ENCODE results near the gene VPS18. TPM values are rescaled to one million over a fixed set of nuclear protein-coding genes. Genes with fewer than 3 reads are reported as not detected.

The VPS18 gene
- total and polyA plus RNA-seq, 2 donors (not counting 3 experiments of a cell fraction or from before 2014, with no cell fraction given) = 29.3 to 32.8 TPM

DNA sequence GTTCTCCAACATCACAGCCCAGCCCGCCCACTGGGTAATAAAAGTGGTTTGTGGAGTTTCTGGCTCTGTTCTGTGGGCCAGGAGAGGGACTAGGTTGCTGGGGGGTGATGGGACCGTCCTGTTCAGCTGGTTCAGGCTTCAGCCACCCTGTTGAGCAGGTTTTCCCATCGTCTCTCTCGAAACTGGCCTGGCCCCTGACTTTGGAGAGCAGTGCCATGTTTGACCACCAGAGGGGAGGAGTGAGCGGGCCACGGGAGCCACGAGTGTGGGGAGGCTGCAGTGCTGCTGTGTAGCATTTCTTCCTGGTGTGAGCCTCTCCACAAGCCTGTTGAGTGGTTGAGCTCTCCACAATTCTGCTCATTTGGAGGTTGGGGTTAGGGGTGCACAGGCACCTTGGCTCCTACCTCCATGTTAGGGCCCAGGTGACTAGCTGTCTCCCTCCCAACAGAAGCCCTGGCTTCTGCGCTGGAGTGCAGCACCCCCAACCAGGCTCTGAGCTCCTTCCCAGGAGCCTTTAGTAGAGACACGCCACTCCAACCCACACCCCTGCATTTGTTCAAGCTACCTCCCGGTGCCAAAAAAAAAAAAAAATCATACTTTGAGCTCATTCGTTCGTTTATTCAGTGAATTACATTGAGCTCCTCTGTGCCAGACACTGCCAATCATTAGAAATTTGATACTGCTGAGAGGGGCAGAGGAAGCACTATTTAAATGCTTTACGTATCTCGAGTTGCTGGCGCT is 36.5 kb upstream of the VPS18 start:
- TF ChIP-seq POLR2AphosphoS5 (IDR thresholded peaks at IDR 0.05; ENCODE audit: insufficient read depth, low read depth, low read length) = no peak
- TF ChIP-seq, protein P1, sequence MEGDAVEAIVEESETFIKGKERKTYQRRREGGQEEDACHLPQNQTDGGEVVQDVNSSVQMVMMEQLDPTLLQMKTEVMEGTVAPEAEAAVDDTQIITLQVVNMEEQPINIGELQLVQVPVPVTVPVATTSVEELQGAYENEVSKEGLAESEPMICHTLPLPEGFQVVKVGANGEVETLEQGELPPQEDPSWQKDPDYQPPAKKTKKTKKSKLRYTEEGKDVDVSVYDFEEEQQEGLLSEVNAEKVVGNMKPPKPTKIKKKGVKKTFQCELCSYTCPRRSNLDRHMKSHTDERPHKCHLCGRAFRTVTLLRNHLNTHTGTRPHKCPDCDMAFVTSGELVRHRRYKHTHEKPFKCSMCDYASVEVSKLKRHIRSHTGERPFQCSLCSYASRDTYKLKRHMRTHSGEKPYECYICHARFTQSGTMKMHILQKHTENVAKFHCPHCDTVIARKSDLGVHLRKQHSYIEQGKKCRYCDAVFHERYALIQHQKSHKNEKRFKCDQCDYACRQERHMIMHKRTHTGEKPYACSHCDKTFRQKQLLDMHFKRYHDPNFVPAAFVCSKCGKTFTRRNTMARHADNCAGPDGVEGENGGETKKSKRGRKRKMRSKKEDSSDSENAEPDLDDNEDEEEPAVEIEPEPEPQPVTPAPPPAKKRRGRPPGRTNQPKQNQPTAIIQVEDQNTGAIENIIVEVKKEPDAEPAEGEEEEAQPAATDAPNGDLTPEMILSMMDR (IDR thresholded peaks at IDR 0.05; ENCODE audit: extremely low read depth in 1 of 2, insufficient read depth in 1 of 2, low read depth in 1 of 2, low read length in 2 of 2) = peak; percentile 92 to 99
- H3K36me3 ChIP-seq (ENCODE audit: control insufficient read depth in 2 of 2, extremely low read depth in 1 of 2, insufficient read depth in 2 of 2, low read length in 2 of 2) = no peaks in the 10 kb centered on the region
- H3K27ac ChIP-seq (ENCODE audit: insufficient read depth, low read depth, low read length) = no peak overlapping the region
- FAIRE-seq (peak; percentile 93), DNase-seq (ENCODE audit: low read depth, low spot score) (peak; percentile 67)
- BruUV-seq (replicated peaks) = no TSS peak
- ChIA-PET POLR2A (interaction anchor here (1.1 to 1.9 kb wide), 2 partner anchors 34 to 36 kb away, joined by 4 to 5 read pairs; partner anchors contain the start of gene VPS18), CTCF (interaction anchor here (0.6 to 7.3 kb wide), 54 partner anchors 8 to 459 kb away, joined by 3 to 251 read pairs (median 6); partner anchors contain the start of genes C15orf62, CCDC32, CHP1 and DNAJC17)
- H3K4me3 ChIP-seq (replicated peaks in 1 of 3; ENCODE audit: insufficient read depth in 1 of 3, low read depth in 1 of 3, low read length in 3 of 3) = no peak overlapping the region
- no peaks in the 10 kb centered on the region for H3K4me1 ChIP-seq (ENCODE audit: control insufficient read depth, extremely low read depth, insufficient read depth, low read length)
- no peaks in the 10 kb centered on the region for H3K9me3 ChIP-seq (replicated peaks; ENCODE audit: control insufficient read depth, insufficient read depth, low read length)
- H3K27me3 ChIP-seq (ENCODE audit: control insufficient read depth in 2 of 2, insufficient read depth in 2 of 2, low read length in 2 of 2) = no peaks in the 10 kb centered on the region
- no peak overlapping the region for H3K4me2 ChIP-seq (ENCODE audit: insufficient read depth, low read length)
- intact Hi-C loops (cut with micrococcal nuclease) (loop anchor here (1.0 to 5.0 kb wide), 3 partner anchors 37 to 328 kb away; partner anchors contain the start of gene VPS18), dilution Hi-C loops (cut with MboI; ENCODE audit: extremely low pct_ligation_motif_present, low sequenced_read_pairs) (no loop called here)
- no peak overlapping the region for H3K9ac ChIP-seq (replicated peaks; ENCODE audit: extremely low read depth, insufficient read depth, low read length)
- H3K79me2 ChIP-seq (ENCODE audit: control insufficient read depth, insufficient read depth, low read length) = no peaks in the 10 kb centered on the region
- H4K20me1 ChIP-seq (replicated peaks; ENCODE audit: control insufficient read depth, extremely low read depth, insufficient read depth, low read length) = no peaks in the 10 kb centered on the region
- H2AFZ ChIP-seq (ENCODE audit: low read depth, low read length) = peak overlapping the region; percentile 65
- H3K9me1 ChIP-seq (replicated peaks; ENCODE audit: control insufficient read depth, extremely low read depth, insufficient read depth, low read length) = no peaks in the 10 kb centered on the region

- Histone ChIP-seq H3K9me1 (replicated peaks; ENCODE audit: control insufficient read depth, extremely low read depth, insufficient read depth, low read length) (no peaks in the 10 kb centered on the region), H3K79me2 (ENCODE audit: control insufficient read depth, insufficient read depth, low read length) (no peaks in the 10 kb centered on the region), H4K20me1 (replicated peaks; ENCODE audit: control insufficient read depth, extremely low read depth, insufficient read depth, low read length) (no peaks in the 10 kb centered on the region), H3K4me3 (replicated peaks in 1 of 3; ENCODE audit: insufficient read depth in 1 of 3, low read depth in 1 of 3, low read length in 3 of 3) (no peak overlapping the region), H2AFZ (ENCODE audit: low read depth, low read length) (no peak overlapping the region), H3K36me3 (ENCODE audit: control insufficient read depth in 2 of 2, extremely low read depth in 1 of 2, insufficient read depth in 2 of 2, low read length in 2 of 2) (no peaks in the 10 kb centered on the region), H3K27ac (ENCODE audit: insufficient read depth, low read depth, low read length) (no peak overlapping the region), H3K27me3 (ENCODE audit: control insufficient read depth in 2 of 2, insufficient read depth in 2 of 2, low read length in 2 of 2) (no peaks in the 10 kb centered on the region), H3K4me2 (ENCODE audit: insufficient read depth, low read length) (no peak overlapping the region), H3K4me1 (ENCODE audit: control insufficient read depth, extremely low read depth, insufficient read depth, low read length) (no peaks in the 10 kb centered on the region), H3K9ac (replicated peaks; ENCODE audit: extremely low read depth, insufficient read depth, low read length) (no peak overlapping the region), H3K9me3 (replicated peaks; ENCODE audit: control insufficient read depth, insufficient read depth, low read length) (no peaks in the 10 kb centered on the region)
- BruUV-seq (replicated peaks) = no TSS peak
- CTCF ChIA-PET = interaction anchor here (0.6 to 7.3 kb wide), 60 partner anchors 9 to 501 kb away, joined by 3 to 251 read pairs (median 5); partner anchors contain the start of genes C15orf62, CCDC32, DISP2 and GCHFR
- dilution Hi-C loops (cut with MboI; ENCODE audit: extremely low pct_ligation_motif_present, low sequenced_read_pairs) (no loop called here), intact Hi-C loops (cut with micrococcal nuclease) (loop anchor here (5.0 kb wide), 1 partner anchor 164 kb away; no protein-coding TSS in a partner anchor)
- no peak for DNase-seq (ENCODE audit: low read depth, low spot score)
- TF ChIP-seq FOS (IDR thresholded peaks at IDR 0.05; ENCODE audit: borderline replicate concordance, insufficient read depth, low read length) = no peak
- no peak for TF ChIP-seq GATA2 (IDR thresholded peaks at IDR 0.05; ENCODE audit: insufficient read depth, insufficient read length, low read depth, low read length)
- no peak for TF ChIP-seq JUN (IDR thresholded peaks at IDR 0.05; ENCODE audit: borderline replicate concordance, insufficient read depth, insufficient read length, low read depth)
- no peak for TF ChIP-seq MYC (IDR thresholded peaks at IDR 0.05; ENCODE audit: low read depth, low read length)
- no peak for TF ChIP-seq POLR2A (IDR thresholded peaks at IDR 0.05; ENCODE audit: low read depth, low read length)
- TF ChIP-seq POLR2AphosphoS5 (IDR thresholded peaks at IDR 0.05; ENCODE audit: insufficient read depth, low read depth, low read length) = no peak
- TF ChIP-seq MAX (IDR thresholded peaks at IDR 0.05; ENCODE audit: insufficient read depth, insufficient read length) = no peak
- TF ChIP-seq EZH2 (IDR thresholded peaks at IDR 0.05; ENCODE audit: borderline replicate concordance, low read depth, low read length, severe bottlenecking) = no peak
- TF ChIP-seq, protein P1 (IDR thresholded peaks at IDR 0.05; ENCODE audit: extremely low read depth in 1 of 2, insufficient read depth in 1 of 2, low read depth in 1 of 2, low read length in 2 of 2) = no peak
- POLR2A ChIA-PET = interaction anchor here (1.1 to 1.9 kb wide), 2 partner anchors 33 to 35 kb away, joined by 4 to 5 read pairs; partner anchors contain the start of gene VPS18
- no peak for FAIRE-seq
These were observed 35.5 kb upstream of the VPS18 start for GRCh38 chr15:40858706-40859105.

Measured in endothelial cell of umbilical vein (primary cell).